GM12891 (cell line): ENCODE measurements around the gene SPOPL.

Experiments
- DNase-seq: peaks from one replicate; pipeline ENCODE4 v3.0.0; 2011; ENCODE audit warnings: low spot score; ENCODE audit not compliant: insufficient read length
- FAIRE-seq: peaks from 2 replicates; lab custom pipeline; 2011; peaks lifted over from hg19 to GRCh38; lab: Jason Lieb, UNC
- PAX5 ChIP-seq: IDR thresholded peaks from 2 replicates; pipeline ENCODE4 v1.6.1; 2011; ENCODE audit warnings: low read length, moderate library complexity, mild to moderate bottlenecking; ENCODE audit not compliant: insufficient read depth, severe bottlenecking
- POLR2A ChIP-seq: IDR thresholded peaks from 2 replicates; pipeline ENCODE4 v1.6.1; 2011; ENCODE audit warnings: low read depth, low read length, control low read depth
- POLR2AphosphoS5 ChIP-seq: IDR thresholded peaks from 2 replicates; pipeline ENCODE4 v1.6.1; 2011; ENCODE audit warnings: low read depth, low read length, control low read depth
- POU2F2 ChIP-seq: IDR thresholded peaks from 2 replicates; pipeline ENCODE4 v1.6.1; 2011; ENCODE audit warnings: low read depth, mild to moderate bottlenecking, control low read depth, low read length, moderate library complexity
- SPI1 ChIP-seq: IDR thresholded peaks from 2 replicates; pipeline ENCODE4 v1.6.1; 2011; ENCODE audit warnings: low read depth, low read length, control low read depth
- TAF1 ChIP-seq: IDR thresholded peaks from 2 replicates; pipeline ENCODE4 v1.6.1; 2011; ENCODE audit warnings: low read depth, low read length, control low read depth

The SPOPL gene

DNA sequence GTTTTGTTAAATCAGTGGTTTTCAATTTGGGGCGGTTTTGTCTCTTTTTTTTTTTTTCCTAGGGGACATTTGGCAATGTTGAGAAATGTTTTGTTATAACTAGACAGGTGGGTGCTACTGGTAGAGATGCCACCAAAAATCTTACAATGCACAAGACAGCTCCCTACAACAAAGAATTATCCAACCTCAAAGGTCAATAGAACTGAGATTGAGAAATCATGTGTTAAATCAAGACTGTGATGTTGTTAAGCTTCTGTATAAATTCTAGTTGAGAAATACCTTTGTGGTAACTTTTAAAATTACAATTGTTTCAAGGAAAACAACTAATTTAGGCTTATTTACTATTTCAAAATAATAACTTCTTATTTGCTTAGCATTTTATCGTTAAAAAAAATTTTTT lies 9.4 kb upstream of the SPOPL start:
- FAIRE-seq, result no peak
- TF ChIP-seq PAX5, result no peak
- TF ChIP-seq SPI1, result no peak
- TF ChIP-seq POU2F2, result no peak

DNA sequence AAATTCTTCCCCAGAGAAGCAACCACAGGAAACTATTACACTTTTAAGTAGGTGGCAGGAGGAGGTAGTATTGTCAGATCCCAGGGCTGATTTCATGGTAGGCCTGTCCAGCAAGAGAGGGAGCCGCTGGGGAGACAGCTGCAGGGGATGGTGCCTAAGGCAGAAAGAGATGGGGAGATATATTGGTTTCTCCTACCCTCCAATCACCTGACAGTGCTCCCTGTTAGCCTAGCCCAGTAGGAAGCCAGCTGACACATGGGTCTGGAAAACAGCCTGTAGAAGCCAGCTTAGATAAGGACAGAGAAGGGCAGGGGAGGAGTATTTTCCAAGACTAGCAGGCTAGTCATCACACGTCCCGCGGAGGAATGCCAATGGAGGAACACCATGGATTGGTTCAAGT lies 8.2 kb upstream of the SPOPL start:
- TF ChIP-seq SPI1, result no peak
- no peak for TF ChIP-seq PAX5
- no peak for TF ChIP-seq POLR2AphosphoS5
- no peak for TF ChIP-seq POU2F2
- no peak for TF ChIP-seq TAF1
- TF ChIP-seq POLR2A, result no peak
- no peak for DNase-seq
- no peak for FAIRE-seq

More for the DNA sequence above, 9.4 kb upstream of the SPOPL start:
- DNase-seq, result no peak

DNA sequence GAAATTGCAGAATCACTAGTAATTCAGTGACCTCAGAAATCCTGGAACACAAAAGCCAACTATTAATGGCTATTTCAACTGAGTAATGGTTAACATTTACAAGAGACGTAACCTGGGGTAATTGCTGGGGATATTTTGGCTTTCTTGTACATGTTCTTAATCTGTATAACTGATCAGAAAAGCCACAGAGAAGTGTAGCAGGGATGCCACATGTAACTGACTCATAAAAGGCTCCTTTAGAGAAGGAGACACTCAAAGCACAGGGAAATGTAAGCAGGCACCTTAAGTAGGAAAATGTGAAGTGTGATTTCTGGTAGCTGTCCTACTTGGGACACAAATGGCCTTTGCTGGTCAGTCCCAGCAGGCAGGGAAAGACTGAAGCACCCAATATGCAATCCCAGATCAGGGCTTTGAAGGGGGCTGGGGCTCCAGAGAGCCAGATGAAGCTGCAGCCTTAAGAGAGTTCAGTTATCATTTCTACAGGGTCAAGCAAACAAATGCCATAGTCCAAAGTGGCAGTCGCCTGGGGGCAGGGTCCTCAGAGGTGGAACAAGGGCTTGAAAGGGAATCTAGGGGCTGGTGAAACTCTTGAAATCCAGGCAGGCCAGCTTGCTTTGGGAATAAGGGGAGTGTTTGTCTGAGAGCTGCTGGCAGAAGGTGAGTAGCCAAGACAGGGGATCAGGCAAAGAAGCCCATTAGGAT lies 7.2 kb upstream of the SPOPL start:
- FAIRE-seq (no peak), DNase-seq (no peak)
- TF ChIP-seq PAX5 (no peak), POLR2AphosphoS5 (no peak), POU2F2 (no peak), POLR2A (no peak), TAF1 (no peak), SPI1 (no peak)

DNA sequence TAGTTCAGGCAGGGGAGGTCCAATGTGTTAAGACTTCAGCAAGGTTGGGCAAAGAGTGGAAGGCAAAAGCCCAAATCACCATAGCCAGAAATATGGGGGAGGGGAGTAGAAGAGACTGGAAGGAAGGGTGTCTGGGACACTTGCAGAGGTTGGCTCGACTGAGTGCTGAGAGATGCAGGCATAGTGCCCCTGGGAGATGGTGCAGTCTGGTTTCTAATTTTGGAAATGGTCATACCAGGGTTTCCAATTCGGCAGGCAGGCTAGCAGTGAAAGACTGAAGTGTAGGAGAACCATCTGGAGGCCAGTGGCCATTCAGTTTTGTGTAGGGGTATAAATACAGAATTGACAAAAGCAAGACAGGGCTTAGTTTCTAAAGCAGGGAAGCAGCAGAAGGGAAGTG lies 6.2 kb upstream of the SPOPL start:
- FAIRE-seq (no peak), DNase-seq (no peak)
- TF ChIP-seq POU2F2 (no peak), SPI1 (no peak), POLR2AphosphoS5 (no peak), POLR2A (no peak), PAX5 (no peak), TAF1 (no peak)

DNA sequence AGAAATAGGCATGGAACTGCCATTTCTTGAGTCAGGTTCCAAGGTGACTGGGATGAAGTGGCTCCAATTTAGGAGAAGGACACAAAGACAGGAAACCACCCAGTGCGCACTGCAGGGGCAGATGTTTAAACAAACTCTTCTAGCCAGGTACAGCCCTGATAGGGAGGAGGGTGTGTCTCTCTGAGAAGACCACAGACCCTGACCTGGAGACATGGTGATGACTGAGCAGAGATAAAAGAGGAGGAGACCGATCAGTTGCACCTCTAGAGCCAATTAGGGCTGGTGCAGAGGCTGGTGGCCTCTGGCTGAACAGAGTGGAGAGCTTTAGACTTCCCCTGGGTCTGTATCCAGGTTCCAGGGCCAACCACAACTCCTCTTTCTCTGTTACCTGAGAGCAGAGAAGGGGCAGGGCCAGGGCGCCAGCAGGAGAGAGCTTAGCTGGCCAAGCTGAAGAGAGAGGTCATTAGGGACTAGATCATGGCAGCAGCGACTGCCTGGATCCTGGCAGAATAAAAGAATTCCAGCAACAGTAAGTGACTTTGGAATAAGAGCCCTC lies 5.4 kb upstream of the SPOPL start:
- no peak for FAIRE-seq
- TF ChIP-seq TAF1, result no peak
- TF ChIP-seq POLR2A, result no peak
- no peak for TF ChIP-seq PAX5
- no peak for TF ChIP-seq POU2F2
- no peak for TF ChIP-seq SPI1
- TF ChIP-seq POLR2AphosphoS5, result no peak
- DNase-seq, result no peak

DNA sequence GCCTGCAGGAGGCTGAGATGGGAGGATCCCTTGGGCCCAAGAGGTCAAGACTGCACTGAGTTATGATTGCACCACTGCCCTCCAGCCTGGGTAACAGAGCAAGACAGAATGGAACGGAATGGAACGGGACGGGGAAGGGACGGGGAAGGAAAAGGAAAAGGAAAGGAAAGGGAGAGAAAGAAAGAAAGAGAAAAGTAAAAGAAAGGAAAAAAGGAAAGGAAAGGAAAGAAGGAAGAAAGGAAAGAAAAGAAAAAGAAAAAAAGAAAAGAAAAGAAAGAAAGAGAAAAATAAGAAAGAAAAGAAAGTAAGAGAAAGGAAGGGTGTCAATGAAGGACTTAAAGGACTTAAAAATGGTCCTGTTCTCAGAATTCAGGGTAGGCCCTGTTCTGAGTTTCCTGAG lies 4.3 kb upstream of the SPOPL start:
- TF ChIP-seq SPI1, result no peak
- no peak for TF ChIP-seq POLR2A
- no peak for TF ChIP-seq TAF1
- TF ChIP-seq POU2F2, result no peak
- TF ChIP-seq POLR2AphosphoS5, result no peak
- no peak for TF ChIP-seq PAX5
- FAIRE-seq, result no peak

DNA sequence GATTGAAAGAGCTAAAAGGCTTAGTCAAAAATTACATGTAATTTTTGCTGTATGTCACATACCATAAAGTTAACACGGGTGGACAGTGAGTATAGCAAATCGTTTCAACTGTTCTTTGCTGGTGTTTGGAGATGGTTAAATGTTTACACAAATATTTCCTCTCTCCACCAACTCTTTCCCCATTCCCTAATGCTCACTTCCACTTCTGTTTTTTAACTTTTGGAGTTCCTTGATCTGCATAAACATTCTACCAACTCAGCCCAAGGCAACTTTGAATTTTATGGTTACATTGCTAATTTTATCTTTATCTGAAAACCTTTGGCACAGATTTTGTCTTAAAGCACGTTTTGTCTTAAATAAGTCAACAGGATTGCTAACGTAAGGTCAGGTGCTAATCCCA lies 1.9 kb upstream of the SPOPL start:
- TF ChIP-seq POU2F2, result no peak
- TF ChIP-seq POLR2AphosphoS5, result no peak
- no peak for TF ChIP-seq TAF1
- no peak for TF ChIP-seq POLR2A
- no peak for TF ChIP-seq SPI1
- TF ChIP-seq PAX5, result no peak
- DNase-seq, result no peak
- FAIRE-seq, result no peak

More for the DNA sequence above, 4.3 kb upstream of the SPOPL start:
- DNase-seq, result no peak

DNA sequence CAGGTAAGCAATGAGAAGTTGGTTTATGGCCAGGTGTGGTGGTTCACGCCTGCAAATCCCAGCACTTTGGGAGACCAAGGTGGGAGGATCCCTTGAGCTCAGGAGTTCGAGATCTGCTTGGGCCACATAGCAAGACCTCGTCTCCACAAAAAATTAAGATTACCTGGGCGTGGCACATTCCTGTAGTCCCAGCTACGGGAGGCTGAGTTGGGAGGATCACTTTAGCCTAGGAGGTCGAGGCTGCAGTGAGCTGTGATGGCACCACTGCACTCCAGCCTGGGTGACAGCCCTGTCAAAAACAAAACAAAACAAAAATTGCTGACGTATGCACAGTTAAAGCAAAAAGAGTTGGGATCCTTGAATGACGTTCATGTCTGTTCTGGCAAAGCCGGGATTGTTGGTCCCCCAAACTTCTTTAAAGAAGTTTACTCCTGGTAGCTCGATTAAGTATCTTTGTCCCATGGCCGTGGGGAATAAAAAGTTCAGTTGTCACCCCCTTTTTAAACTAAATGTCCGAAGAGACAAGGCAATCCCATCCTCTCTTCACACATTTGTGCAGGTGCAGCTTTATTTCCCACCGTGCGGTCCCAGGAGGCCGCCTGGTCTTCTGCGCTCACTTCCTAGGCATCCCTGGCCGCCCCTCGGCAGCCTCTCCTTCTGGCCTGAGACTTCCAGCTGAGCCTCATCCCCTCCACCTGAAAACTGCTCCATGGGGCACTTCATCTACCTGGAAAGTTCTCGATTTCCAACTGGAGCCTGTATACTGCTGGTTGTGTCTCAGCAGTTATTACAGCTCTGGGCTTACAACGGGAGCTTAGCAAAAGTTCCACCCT lies 762 bp upstream of the SPOPL start:
- FAIRE-seq (no peak), DNase-seq (no peak)
- TF ChIP-seq POLR2A (no peak), POU2F2 (no peak), TAF1 (no peak), POLR2AphosphoS5 (no peak), SPI1 (no peak), PAX5 (no peak)

DNA sequence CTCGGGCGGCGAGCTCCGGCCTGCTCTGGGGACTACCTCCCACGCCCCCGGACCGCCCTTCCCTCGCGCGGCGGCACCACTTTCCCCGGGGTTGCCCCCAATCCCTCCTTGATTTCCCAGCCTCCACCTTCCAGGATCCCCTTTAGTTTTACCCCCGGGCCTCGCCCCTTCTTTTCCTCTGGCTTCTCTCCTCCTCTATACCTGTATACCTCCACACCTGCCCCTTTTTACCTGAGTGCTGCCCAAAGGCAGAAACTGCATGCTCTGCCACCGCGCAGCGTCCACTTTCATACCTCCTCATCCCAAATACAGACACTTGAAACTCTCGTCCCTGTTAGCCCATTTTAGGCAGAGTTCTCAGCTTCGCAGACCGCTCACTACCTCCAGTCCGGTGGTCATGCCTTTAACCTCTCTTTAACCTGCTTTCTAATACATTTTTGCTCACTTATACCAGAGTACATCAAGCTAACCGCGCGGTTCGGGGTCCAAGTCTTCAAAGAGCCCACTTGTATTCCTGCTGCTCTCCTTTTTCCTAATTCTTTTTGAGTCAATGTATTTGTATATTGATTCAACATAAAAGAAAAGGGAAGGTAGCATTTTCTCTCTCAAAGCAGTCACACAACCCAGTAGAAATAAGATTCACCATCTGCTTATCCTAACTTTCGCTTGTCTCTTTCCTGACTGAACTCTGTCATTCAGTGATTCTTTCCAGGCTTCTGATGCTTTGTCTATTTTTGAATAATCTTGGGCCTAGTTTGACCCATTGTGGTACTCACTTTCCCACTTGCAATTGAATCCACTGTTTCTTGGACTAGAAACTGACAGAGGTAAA lies 901 bp downstream of the SPOPL start:
- DNase-seq, result no peak
- peak; percentile 47 for FAIRE-seq

More for the DNA sequence above, 901 bp downstream of the SPOPL start:
- no peak for TF ChIP-seq PAX5
- no peak for TF ChIP-seq TAF1
- no peak for TF ChIP-seq POU2F2
- TF ChIP-seq POLR2A, result no peak
- no peak for TF ChIP-seq SPI1
- no peak for TF ChIP-seq POLR2AphosphoS5
